Endothelial cell of umbilical vein (primary cell): ENCODE results near the gene ADRA2C. TPM values are rescaled to one million over a fixed set of nuclear protein-coding genes. Genes with fewer than 3 reads are reported as not detected.

ENCODE experiments used
- BruUV-seq: library from RNA; stranded (reverse); fragments of 400-500 nt; replicated peaks from 2 replicates; lab custom pipeline; 2021; lab: Mats Ljungman, UMichigan
- CTCF ChIA-PET: fragments of 300-600, 350-600 bp; sonication (Branson Sonifier 250); formaldehyde crosslinking; loops from one replicate; lab custom pipeline; 2021; ENCODE audit warnings: antibody characterized with exemption, inconsistent platforms; lab: Charles Lee
- POLR2A ChIA-PET: fragments of 300-600, 350-600 bp; sonication (Branson Sonifier 250); formaldehyde crosslinking; loops from one replicate; lab custom pipeline; 2021; ENCODE audit warnings: antibody characterized with exemption, inconsistent platforms; lab: Charles Lee
- DNase-seq: peaks from one replicate; pipeline ENCODE4 v3.0.0-alpha.2; 2011; ENCODE audit warnings: low read depth, low spot score
- FAIRE-seq: peaks from 2 replicates; lab custom pipeline; 2011; peaks lifted over from hg19 to GRCh38; lab: Jason Lieb, UNC
- H2AFZ ChIP-seq: 2 replicates; pipeline ENCODE4 v1.6.0; 2012; ENCODE audit warnings: low read depth, low read length, control low read depth, inconsistent platforms
- H3K27ac ChIP-seq: 2 replicates; pipeline ENCODE4 v1.5.1; 2011; ENCODE audit warnings: low read depth, mild to moderate bottlenecking, control low read depth, low read length, moderate library complexity; ENCODE audit not compliant: insufficient read depth
- H3K27me3 ChIP-seq, 2 experiments: 2 replicates each; pipeline versions ENCODE4 v1.6.0 to v1.6.1; 2011; ENCODE audit warnings: low read length in 2 of 2, mixed read lengths in 1 of 2; ENCODE audit not compliant: control insufficient read depth in 2 of 2, insufficient read depth in 2 of 2
- H3K36me3 ChIP-seq, 2 experiments: 2 replicates in 1 of 2; 3 replicates in 1 of 2; pipeline ENCODE4 v1.5.1; 2011; ENCODE audit warnings: low read length in 2 of 2, mild to moderate bottlenecking in 1 of 2, moderate library complexity in 1 of 2; ENCODE audit not compliant: control insufficient read depth in 2 of 2, insufficient read depth in 2 of 2; ENCODE audit errors: extremely low read depth in 1 of 2
- H3K4me1 ChIP-seq: 3 replicates; pipeline ENCODE4 v1.5.1; 2011; ENCODE audit warnings: mild to moderate bottlenecking, low read length; ENCODE audit not compliant: control insufficient read depth, insufficient read depth; ENCODE audit errors: extremely low read depth
- H3K4me2 ChIP-seq: 2 replicates; pipeline ENCODE4 v1.6.1; 2011; ENCODE audit warnings: low read length, control low read depth, mixed read lengths; ENCODE audit not compliant: insufficient read depth
- H3K4me3 ChIP-seq, 3 experiments: fragments of 200-600 bp in 1 of 3; sonication (generic), shearing (Covaris generic) in 1 of 3; replicated peaks in 1 of 3; 2 replicates each; pipeline ENCODE4 v1.5.1; 2011 to 2016; ENCODE audit warnings: control low read depth in 3 of 3, low read length in 3 of 3, mild to moderate bottlenecking in 2 of 3, inconsistent platforms in 1 of 3, low read depth in 1 of 3, moderate library complexity in 1 of 3; ENCODE audit not compliant: insufficient read depth in 1 of 3
- H3K79me2 ChIP-seq: 2 replicates; pipeline ENCODE4 v1.6.0; 2012; ENCODE audit warnings: low read length, inconsistent platforms; ENCODE audit not compliant: control insufficient read depth, insufficient read depth
- H3K9ac ChIP-seq: replicated peaks from 2 replicates; pipeline ENCODE3; 2011; ENCODE audit warnings: low read length, control low read depth; ENCODE audit not compliant: insufficient read depth; ENCODE audit errors: extremely low read depth
- H3K9me1 ChIP-seq: replicated peaks from 3 replicates; pipeline ENCODE4 v1.6.0; 2011; ENCODE audit warnings: mild to moderate bottlenecking, low read length; ENCODE audit not compliant: control insufficient read depth, insufficient read depth; ENCODE audit errors: extremely low read depth
- H3K9me3 ChIP-seq: replicated peaks from 2 replicates; pipeline ENCODE4 v1.5.1; 2012; ENCODE audit warnings: low read length, inconsistent platforms; ENCODE audit not compliant: control insufficient read depth, insufficient read depth
- H4K20me1 ChIP-seq: replicated peaks from 2 replicates; pipeline ENCODE3; 2011; ENCODE audit warnings: mild to moderate bottlenecking, low read length; ENCODE audit not compliant: control insufficient read depth, insufficient read depth; ENCODE audit errors: extremely low read depth
- CTCF ChIP-seq, 2 donors: IDR thresholded peaks; 1 replicate in 1 of 2; 2 replicates in 1 of 2; pipeline ENCODE4 v1.5.1; 2011; ENCODE audit warnings: low read length in 2 of 2, mild to moderate bottlenecking in 2 of 2, moderate library complexity in 2 of 2, control low read depth in 1 of 2, inconsistent platforms in 1 of 2, low read depth in 1 of 2; ENCODE audit not compliant: insufficient read depth in 1 of 2; ENCODE audit errors: extremely low read depth in 1 of 2
- EZH2 ChIP-seq: IDR thresholded peaks from 2 replicates; pipeline ENCODE4 v1.6.1; 2012; ENCODE audit warnings: borderline replicate concordance, low read depth, mild to moderate bottlenecking, moderate library complexity, low read length, inconsistent platforms; ENCODE audit not compliant: severe bottlenecking
- FOS ChIP-seq: IDR thresholded peaks from 2 replicates; pipeline ENCODE4 v1.6.1; 2011; ENCODE audit warnings: mild to moderate bottlenecking, low read length, moderate library complexity, borderline replicate concordance; ENCODE audit not compliant: insufficient read depth
- GATA2 ChIP-seq: IDR thresholded peaks from 2 replicates; pipeline ENCODE4 v1.7.0; 2011; ENCODE audit warnings: low read depth, mild to moderate bottlenecking, moderate library complexity, mixed read lengths, low read length; ENCODE audit not compliant: insufficient read length, insufficient read depth
- JUN ChIP-seq: IDR thresholded peaks from 2 replicates; pipeline ENCODE4 v1.6.1; 2011; ENCODE audit warnings: borderline replicate concordance, low read depth; ENCODE audit not compliant: insufficient read length, insufficient read depth
- MAX ChIP-seq: IDR thresholded peaks from 2 replicates; pipeline ENCODE4 v1.6.1; 2011; ENCODE audit not compliant: insufficient read depth, insufficient read length
- MYC ChIP-seq: IDR thresholded peaks from one replicate; pipeline ENCODE4 v1.6.1; 2011; ENCODE audit warnings: mild to moderate bottlenecking, low read depth, low read length
- POLR2A ChIP-seq: IDR thresholded peaks from 2 replicates; pipeline ENCODE4 v1.6.1; 2012; ENCODE audit warnings: low read depth, mild to moderate bottlenecking, control low read depth, low read length
- POLR2AphosphoS5 ChIP-seq: IDR thresholded peaks from 2 replicates; pipeline ENCODE4 v1.6.1; 2012; ENCODE audit warnings: low read depth, mild to moderate bottlenecking, control low read depth, low read length, moderate library complexity; ENCODE audit not compliant: insufficient read depth
- dilution Hi-C: fragments of 300-500 bp; cut with MboI; formaldehyde crosslinking; loops from one replicate; pipeline ENCODE4 v1.15.0; 2019; ENCODE audit warnings: low sequenced_read_pairs; ENCODE audit not compliant: extremely low pct_ligation_motif_present
- intact Hi-C: fragments of 100-400 bp; cut with micrococcal nuclease; formaldehyde crosslinking; loops from one replicate; pipeline ENCODE4 v1.10.0; 2022
- polyA plus RNA-seq, 4 experiments: library from polyadenylated mRNA; depleted of rRNA in 3 of 4; stranded (reverse) in 3 of 4; unstranded in 1 of 4; fragments of >200 nt; gene quantifications; 2 replicates each; pipeline versions ENCODE4 v1.2.1 to v1.2.3, GENCODE V29; 2011 to 2012; ENCODE audit warnings: missing spikeins in 1 of 4
- total RNA-seq: library from RNA; stranded (reverse); gene quantifications from 2 replicates; pipeline ENCODE4 v1.2.3, GENCODE V29; 2021

Gene ADRA2C
- total and polyA plus RNA-seq, 2 donors (not counting 3 experiments of a cell fraction or from before 2014, with no cell fraction given): 0.03 to 0.40 TPM

GRCh38 chr4:3732076-3733028 lies 33.8 kb upstream of the ADRA2C start:
- Histone ChIP-seq H3K4me3 (no peak overlapping the region), H2AFZ (no peak overlapping the region), H3K9me1 (no peaks in the 10 kb centered on the region), H3K4me2 (no peak overlapping the region), H3K9ac (no peak overlapping the region), H3K79me2 (no peaks in the 10 kb centered on the region), H3K27me3 (no peaks in the 10 kb centered on the region), H3K9me3 (no peaks in the 10 kb centered on the region), H3K27ac (no peak overlapping the region), H3K36me3 (no peaks in the 10 kb centered on the region), H3K4me1 (no peaks in the 10 kb centered on the region), H4K20me1 (no peaks in the 10 kb centered on the region)
- BruUV-seq: no TSS peak
- FAIRE-seq (no peak), DNase-seq (no peak)
- TF ChIP-seq POLR2AphosphoS5: no peak
- no peak for TF ChIP-seq MAX
- TF ChIP-seq MYC: no peak
- no peak for TF ChIP-seq POLR2A
- TF ChIP-seq EZH2: no peak
- no peak for TF ChIP-seq GATA2
- TF ChIP-seq CTCF (IDR thresholded peaks at IDR 0.05; ENCODE audit: extremely low read depth in 1 of 2, insufficient read depth in 1 of 2, low read depth in 1 of 2, low read length in 2 of 2): no peak
- TF ChIP-seq FOS: no peak
- TF ChIP-seq JUN: no peak
- intact Hi-C loops (no loop called here), dilution Hi-C loops (no loop called here)
- ChIA-PET POLR2A (no interaction called here), CTCF (interaction anchor here (0.6 kb wide), 1 partner anchor 13 kb away, joined by 4 read pairs; no protein-coding TSS in a partner anchor)
